HTR-8/SVneo (cell line): Measurements from ENCODE around the gene OR51E2.

Experiments used
- DNase-seq: peaks from one replicate; pipeline ENCODE4 v3.0.0; 2011; ENCODE audit warnings: low spot score, mixed read lengths; ENCODE audit not compliant: insufficient read length
- FAIRE-seq: peaks from 2 replicates; lab custom pipeline; 2011; peaks lifted over from hg19 to GRCh38; lab: Jason Lieb, UNC

OR51E2 gene

GRCh38 chr11:4664786-4665185, 32.9 kb downstream of the OR51E2 start:
- peak; percentile 41 for DNase-seq
- FAIRE-seq = no peak

GRCh38 chr11:4664183-4664582, 33.5 kb downstream of the OR51E2 start:
- DNase-seq (no peak), FAIRE-seq (no peak)

GRCh38 chr11:4662876-4663275, 34.8 kb downstream of the OR51E2 start:
- FAIRE-seq (no peak), DNase-seq (no peak)

GRCh38 chr11:4658629-4659445, 38.8 kb downstream of the OR51E2 start:
- FAIRE-seq (peak; percentile 55), DNase-seq (no peak)

- FAIRE-seq = no peak
Observed at GRCh38 chr11:4654635-4655369, 42.9 kb downstream of the OR51E2 start.

GRCh38 chr11:4647766-4648165, 49.9 kb downstream of the OR51E2 start:
- FAIRE-seq (no peak), DNase-seq (no peak)

More at GRCh38 chr11:4654635-4655369, 42.9 kb downstream of the OR51E2 start:
- no peak for DNase-seq

- FAIRE-seq (no peak), DNase-seq (no peak)
Observed at GRCh38 chr11:4645974-4646373, 51.7 kb downstream of the OR51E2 start.

GRCh38 chr11:4644233-4644632, 53.4 kb downstream of the OR51E2 start:
- DNase-seq = no peak
- FAIRE-seq = no peak

GRCh38 chr11:4643682-4644081, 54.0 kb downstream of the OR51E2 start, which contains the start of gene OR51E1:
Gene OR51E1 (plus strand): TSS chr11:4643982. CDS start chr11:4652527, 8,545 bp downstream.
- DNase-seq (no peak), FAIRE-seq (no peak)

- no peak for FAIRE-seq
- no peak for DNase-seq
Observed at GRCh38 chr11:4643076-4643475, 54.6 kb downstream of the OR51E2 start.

GRCh38 chr11:4642043-4642442, 55.6 kb downstream of the OR51E2 start:
- no peak for DNase-seq
- no peak for FAIRE-seq

- peak; percentile 26 for FAIRE-seq
- DNase-seq = no peak
Observed at GRCh38 chr11:4641501-4641900, 56.2 kb downstream of the OR51E2 start.

- DNase-seq (no peak), FAIRE-seq (no peak)
Observed at GRCh38 chr11:4639931-4640330, 57.7 kb downstream of the OR51E2 start.

GRCh38 chr11:4637662-4638047, 60.0 kb downstream of the OR51E2 start:
- DNase-seq (no peak), FAIRE-seq (no peak)

- peak; percentile 23 for FAIRE-seq
- DNase-seq = peak; percentile 70
Observed at GRCh38 chr11:4636962-4637661, 60.5 kb downstream of the OR51E2 start, which contains the start of gene OR51D1. Gene OR51D1 (plus strand): TSS chr11:4637477. CDS start chr11:4639791, 2,314 bp downstream.

- DNase-seq (no peak), FAIRE-seq (no peak)
Observed at GRCh38 chr11:4636136-4636535, 61.5 kb downstream of the OR51E2 start.
